GM19035 (cell line): ENCODE results near the gene MICAL2.

Experiments
- ATAC-seq: cut with Tn5 transposase; IDR thresholded peaks from one replicate; pipeline ENCODE4 v1.9.1; 2021; ENCODE audit not compliant: unreplicated experiment

The MICAL2 gene

DNA sequence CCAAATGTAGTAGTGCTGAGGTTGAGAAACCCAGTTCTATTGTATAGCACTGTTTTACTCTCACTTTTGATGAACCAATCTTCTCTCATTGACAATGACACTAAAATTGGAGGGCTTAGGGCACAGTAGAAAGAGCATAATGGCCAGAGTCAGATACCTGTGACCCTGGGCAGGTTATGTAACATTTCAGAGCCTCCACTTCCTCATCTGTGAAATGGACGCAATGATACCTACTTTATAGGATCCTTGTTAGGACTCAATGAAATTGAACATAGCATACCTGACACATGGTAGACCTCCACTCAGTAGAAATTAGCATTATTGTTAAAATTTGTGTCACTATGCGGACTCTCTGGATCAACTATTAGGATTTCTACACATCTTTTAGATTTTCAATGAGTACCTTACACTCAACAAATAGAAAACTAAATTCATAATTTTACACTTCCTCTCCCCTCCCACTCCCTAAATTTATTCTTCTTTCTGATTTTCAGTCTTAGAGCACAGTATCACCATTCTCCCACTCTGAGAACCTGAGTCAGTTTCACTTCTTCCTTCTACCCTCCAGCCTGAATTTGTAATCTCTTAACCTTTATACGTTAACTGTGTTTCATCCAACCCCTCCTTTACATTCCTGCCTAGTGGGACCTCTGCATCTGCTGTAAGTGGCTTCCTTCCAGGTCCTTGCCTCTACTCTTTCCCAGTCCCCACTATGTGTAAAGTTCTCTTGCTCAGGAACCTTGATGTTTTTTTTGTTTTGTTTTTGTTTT is 78.3 kb downstream of the MICAL2 start:
- ATAC-seq = peak; percentile 80

DNA sequence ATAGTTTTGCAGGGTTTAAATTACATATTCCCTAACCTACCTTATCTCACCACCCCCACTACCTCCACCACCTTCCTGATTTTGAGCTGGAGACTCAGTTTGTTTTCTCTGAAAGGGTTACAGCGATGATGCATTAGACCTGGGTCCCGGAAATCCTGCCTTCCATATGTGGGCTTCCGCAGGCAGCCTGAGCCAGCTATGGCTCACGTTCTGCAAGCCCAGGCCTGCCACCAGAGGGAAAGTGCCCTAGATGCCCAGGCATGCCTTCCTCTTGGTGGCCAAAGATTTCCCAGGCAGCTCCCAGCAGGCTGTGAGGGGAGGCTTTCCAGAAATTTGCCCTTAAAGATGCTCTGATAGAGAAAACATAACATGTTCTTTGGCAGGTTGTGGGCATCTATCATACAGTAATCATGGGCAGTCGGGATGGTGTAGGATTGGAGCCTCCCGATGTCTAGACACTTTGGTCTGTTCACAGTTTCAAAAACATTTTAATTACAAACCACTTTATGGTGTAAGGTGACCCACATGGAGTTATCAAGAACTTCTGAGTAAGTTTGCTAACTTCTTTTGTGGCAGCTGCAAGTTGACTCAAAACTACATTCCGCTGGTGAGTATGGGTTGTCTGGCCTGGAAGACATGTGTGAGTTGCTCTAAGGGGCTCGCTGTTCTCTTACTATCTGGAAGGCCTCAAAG is 79.3 kb downstream of the MICAL2 start:
- no peak for ATAC-seq

DNA sequence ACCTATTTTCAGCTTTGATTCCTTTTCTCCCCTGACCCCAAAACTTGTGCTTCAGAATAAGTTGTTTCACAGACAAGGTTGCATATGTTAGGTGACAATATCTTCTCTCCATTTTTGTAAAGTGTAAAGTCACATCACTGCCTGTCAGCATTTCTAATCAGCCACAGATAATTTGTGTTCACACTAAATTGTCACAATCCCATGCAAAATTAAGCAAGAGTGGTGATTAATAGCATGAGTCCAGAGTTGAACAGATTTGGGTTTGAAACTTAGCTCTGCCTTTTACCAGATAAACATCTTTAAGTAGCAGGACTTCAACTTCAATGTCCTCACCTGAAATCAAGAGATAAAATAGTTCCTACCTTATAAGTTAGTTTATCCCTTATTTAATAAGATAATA is 80.1 kb downstream of the MICAL2 start:
- no peak for ATAC-seq

DNA sequence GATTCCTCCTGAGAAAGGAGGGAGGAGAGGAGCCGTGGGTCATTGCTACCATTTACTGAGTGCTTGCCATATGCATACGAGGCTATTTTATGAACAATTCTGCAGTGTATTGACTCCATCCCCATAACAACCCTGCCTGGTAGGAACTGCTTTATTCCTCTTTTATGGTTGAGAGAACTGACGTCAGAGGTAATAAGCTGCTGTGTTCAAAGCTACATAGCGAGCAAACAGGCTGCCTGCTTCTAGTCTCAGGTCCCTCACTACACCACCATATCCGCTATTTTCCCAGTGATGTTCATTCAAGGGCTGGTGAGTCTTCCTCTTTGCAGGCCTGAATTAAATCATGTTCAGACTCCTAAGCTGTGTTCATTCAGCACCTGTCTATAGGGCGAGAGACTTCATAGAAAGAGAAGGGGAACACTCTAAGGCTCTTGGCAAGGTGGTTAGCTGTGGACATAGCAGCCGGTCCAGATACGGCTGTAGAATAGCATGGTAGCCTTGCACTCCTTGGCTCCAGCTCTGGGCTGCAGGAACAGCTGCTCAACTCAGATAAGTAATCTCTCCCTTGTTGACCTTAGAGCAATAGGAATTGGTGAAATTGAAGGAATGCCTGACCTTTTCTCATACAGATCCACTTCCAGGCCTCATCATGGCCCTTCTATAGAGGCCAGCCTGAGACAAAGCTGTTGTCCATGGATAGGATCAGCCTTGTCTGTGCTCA is 82.6 kb downstream of the MICAL2 start:
- no peak for ATAC-seq

DNA sequence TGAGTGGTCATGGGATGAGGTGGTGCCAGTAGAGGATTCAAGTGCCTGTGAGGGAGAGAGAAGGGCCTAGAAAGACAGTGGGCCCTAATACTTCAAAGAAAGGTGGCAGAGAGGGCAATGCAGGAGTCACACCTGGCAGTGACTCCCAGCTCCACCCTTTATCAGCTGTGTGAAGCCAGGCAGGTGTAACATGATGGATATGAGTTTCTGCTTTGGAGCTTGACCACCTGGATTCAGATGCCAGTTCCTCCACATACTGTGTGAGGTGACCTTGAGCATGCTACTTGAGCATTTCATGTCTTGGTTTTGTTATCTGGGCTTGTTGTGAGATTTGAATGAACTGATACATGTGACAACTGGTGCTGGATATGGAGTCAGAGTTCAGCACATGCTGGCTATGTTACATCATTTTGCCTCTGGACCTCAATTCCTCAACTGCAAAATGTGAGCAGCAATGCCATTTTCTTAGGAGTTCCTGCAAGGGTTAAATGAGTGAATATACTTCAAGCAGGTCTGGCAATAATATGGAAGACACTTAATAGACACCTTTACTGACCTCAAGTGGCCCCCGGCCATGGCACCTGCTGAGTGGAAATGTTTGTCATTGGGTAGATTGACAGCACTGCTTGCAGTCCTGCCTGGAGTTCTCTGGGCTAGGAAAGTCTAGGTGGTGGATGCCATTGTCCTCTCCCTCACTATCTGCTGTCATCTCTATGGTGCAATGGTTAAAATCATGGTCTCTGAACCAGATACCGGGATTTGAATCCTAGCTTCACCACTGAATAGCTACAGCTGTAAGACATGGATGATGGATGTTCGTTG is 83.3 kb downstream of the MICAL2 start:
- ATAC-seq = no peak

DNA sequence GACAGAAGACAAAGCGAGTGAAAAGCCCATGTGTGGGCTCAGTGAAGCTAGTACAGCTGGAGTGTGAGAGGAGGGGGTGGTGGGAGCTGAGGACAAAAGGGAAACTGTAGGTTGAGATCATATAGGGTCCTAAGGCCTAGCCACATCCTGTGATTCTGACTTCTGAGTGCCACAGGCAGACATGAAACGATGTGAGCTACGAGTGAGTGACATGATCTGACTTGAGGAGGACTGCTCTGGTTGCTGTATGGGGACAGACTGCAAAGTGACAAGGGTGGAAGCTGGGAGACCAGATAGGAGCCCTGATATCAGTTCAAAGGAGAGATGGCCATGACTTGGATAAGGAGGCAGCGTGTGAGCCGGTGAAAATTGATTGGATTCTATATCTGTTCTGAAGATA is 85.4 kb downstream of the MICAL2 start:
- peak; percentile 71 for ATAC-seq

DNA sequence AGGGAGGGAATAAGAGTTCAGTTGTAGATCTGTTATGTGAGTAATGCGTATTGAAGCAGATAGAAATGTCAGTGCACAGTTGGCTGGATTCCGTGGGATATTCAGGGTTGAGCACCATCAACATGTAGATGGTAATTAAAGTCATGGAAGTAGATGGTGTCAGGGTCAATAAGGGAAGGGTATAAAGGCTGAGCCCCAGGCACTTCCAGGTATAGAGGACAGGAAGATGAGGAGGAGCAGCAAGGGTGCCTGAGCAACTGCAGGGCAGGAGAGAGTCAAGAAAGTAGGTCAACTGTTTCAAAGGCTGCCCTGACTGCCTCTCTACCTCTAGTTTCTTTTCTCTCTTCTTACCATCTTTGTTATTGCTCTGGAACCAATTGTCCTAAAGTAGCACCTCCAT is 85.9 kb downstream of the MICAL2 start:
- ATAC-seq = no peak

DNA sequence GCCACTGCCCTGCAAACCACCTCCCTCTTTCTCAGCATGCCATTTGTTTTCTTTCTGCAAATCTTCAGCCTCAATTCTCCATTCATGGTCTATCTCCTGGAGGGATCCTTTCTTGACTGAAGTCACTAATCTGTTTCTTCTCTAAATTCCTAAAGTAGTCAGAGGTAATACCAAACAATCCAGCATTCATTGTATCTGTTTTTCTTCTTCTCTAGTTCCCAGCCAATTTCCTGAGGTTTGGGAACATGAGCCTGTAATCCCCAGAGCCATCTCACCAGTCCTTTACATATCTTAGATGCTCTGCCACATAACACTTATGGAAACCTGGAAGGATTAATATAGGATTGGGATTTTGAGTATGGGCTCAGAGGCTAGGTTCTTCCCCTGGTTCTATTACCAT is 86.5 kb downstream of the MICAL2 start:
- no peak for ATAC-seq

DNA sequence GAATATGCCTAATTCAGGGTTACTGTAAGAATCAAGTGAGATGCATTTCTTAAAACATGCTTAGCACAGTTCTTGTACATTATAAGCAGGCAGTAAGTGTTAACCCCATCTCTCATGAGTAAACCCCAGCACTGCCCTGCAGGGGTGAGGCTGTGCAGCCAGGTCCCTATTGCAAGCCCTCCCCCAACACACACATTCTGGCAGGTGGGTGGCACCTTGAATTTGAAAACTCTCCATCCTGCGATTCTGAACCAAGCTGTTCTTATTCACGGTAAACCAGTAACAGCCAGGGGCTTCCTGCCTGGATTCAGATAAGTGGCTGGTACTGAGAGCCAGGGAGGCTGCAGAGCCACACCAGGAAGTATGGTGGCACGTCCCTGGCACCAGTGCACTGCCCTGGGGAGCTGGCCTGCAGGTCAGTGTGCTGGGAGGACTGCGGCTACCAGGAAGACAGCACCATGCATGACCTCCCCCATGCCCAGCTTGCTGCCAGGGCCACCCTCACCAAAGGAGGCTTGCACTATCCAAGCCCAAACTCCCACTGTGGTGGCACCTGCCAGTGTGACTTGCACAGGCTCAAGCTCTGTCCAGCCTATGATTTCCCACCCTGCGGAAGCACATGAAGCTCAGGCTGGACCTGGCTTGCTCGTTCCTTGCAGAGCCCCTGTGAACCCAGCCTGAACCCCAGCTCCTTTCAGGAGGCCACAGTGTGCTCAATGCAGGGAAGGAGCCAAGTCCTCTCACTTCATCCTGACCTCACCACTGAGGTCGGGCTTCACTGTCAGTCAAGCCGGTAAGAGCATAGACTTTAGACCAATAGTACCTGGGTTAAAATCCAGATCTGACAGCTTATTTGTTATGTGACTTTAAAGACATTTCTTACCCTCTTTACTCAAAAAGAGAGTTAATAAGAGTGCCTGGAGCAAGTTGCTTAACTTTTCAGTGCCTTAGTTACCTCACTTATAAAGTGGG is 88.1 kb downstream of the MICAL2 start:
- no peak for ATAC-seq

DNA sequence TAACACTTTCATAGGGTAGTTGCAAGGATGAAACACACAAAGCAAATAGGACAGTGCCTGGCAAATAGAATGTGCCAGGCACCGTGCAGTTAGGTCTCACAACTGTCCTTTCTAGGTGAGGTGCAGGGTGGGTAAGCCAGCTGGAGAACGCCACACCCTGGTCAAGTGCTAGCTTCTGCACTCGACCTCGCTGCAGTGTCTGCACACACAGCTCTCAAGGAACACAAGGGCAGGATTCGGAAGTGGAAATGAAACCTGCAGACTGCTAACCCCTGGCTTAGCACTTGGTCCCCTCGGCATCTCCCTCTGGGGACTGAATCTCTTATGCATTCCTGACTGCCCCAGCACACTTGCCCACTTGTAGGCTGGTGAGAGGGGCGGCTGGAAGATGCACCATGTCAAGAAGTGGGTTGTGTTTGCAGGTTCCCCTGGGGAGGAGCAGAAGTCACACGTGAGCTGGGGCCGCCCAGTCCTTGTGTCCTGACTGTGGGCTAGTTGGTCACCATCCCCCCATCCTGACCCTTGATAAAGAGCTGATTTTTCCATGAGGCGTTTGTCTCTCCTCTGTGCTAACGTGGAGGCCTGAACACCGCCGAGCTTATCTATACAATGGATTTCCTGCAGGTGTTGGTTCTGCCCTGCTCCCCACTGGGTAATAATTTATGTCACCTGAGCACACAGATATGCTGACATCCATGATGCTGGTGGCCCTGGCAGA is 89.0 kb downstream of the MICAL2 start:
- ATAC-seq = no peak

DNA sequence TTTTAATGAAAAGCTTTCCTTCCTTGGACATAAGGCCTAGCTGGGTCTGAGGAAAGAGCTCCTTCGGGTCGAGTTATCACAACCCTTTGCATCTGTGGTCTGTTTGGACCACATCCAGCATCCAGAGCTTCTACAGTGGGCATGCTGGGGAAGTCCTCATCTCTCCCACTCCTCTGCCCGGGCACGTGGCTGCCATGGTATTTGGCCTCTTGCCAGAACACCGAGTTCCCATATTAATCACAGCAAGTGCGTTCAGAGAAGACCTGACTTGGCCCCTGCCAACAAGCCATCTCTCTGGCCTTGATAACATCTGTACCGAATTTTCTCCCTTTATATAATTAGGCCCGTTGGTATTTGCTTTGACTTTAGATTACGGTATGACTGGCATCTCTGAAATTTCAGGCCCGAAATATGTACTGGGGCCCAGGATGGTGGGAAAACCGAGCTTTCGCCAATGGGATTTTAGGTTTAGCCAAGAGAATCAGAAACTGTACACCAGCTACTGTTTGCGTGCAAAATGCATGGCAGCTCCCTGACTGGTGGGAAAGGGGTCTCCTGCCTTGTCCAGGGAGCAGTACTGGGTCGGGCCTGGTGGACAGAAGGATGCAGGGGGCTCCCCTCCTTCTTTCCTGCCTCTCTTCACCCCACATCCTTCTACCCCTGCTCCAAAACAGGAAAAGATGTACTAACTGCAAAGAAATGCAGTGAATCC is 90.0 kb downstream of the MICAL2 start:
- ATAC-seq = no peak

DNA sequence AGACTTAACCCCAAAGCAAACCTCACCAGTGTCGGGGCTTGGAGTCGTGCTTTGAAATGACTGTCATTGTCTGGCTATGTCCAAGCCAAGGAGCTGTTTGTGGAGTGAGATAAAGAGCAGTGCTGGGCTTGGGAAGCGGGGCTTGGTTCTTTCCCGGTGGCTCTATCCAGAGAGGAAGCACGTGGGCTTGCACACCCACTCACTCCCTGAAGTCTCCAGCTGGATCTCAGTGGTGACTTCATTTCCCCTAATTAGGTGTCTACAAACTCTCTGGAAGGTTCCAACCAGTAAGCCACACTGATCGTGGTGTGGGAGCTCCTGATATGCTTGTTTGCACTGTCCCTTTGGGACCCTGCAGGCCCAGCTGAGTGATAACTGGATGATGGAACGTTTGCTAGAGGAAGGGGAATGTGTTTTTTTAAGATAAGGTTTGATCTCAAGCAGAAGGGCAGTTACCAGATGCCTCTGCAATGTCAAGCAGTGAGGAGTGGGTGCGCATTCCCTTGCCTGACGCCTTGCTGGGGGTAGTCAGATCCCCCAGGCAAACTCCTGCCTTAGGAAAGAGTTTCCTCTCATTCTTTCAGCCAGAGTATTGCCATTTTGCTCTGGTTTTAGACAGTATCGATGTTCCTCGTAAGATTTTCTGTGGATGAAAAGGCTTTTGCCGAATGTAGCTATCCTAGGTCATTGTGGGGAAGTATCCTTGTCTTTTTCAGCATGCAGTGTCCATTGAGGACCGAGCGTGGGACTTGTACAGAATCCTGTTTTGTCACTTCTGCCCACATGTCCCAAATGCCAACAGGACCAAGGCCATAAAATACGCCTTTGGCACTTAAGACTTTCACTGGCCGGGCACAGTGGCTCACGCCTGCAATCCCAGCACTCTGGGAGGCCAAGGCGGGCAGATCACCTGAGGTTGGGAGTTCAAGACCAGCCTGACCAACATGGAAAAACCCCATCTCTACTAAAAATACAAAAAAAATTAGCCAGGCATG is 90.9 kb downstream of the MICAL2 start:
- ATAC-seq = no peak

DNA sequence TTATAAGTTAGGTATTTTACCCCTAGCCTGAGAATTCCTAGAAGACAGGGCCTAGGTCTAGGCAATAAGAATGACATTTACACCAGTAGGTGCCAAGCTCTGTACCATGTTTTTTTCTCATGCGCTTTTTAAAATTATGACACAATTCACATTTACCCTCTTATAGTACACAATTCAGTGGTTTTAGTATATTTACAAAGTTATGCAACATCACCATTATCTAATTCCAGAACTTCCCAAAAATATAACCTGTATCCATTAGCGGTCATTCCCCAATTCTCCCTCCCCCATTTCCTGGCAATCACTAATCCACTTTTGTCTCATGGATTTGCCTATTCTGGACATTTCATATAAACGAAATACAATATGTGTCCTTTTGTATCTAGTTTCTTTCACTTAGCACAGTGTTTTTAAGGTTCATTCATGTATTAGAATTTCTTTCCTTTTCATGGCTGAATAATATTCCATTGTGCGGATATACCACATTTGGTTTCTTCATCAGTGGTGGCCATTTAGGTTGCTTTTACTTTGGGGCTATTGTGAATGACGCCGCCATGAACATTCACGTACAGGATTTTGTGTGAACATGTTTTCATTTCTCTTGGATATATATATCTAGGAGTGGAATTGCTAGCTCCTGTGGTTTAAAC is 92.4 kb downstream of the MICAL2 start:
- ATAC-seq = no peak

DNA sequence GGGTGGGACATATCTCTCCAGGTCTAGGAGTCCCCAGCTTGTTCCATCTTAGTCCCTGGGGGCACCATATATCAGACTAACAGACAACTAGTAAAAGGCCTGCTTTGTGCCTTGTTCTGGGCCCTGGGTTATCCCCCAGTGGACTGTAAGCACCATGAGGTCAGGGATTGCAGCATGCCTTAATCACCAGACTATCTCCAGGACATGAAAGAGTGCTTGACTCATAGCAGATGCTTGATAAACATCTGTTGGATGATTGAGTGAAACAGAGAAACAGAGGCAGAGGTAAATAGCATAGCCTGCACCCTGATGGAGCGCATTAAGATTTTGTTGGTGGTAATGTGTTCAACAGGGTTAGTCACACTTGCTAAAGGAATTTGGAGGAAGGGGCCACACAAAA is 94.1 kb downstream of the MICAL2 start:
- ATAC-seq = no peak

DNA sequence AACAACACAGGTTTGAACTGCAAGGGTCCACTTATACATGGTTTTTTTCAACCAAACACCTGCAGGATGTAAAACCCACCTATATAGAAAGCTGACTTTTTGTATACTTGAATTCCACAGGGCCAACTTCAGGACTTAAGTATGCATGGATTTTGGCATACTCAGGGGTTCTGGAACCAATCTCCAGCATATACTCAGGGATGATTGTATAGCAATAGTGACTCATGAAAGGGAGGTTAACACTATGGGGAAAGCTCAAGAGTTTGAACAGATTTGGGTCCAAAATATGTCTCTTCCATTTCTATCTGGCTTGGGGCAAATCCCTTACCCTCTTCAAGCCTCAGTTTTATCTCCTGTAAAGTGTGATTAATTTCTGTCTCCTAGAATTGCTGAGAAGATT is 94.9 kb downstream of the MICAL2 start:
- no peak for ATAC-seq

DNA sequence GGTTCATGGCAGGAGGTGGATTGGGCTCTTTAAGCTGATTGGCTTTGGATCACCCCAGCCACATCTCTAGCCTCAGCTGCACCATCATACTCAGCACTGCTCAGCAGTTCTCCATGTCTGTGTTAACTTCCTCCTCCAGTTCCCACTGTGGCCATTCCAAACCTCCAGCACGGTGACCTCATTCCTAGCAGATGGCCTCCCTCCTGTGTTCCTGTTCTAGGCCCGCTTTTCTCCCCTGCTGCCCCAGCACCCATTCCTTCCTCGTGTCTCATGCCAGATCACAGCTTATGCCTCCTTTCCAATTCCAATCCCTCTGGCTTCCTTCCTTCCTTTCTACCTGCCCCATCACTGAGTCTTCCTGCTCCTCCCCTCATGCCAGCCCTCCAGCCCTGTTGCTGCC is 96.1 kb downstream of the MICAL2 start:
- no peak for ATAC-seq
